Caco-2 (cell line): Measurements from ENCODE around the gene IRF4. TPM values are rescaled to one million over a fixed set of nuclear protein-coding genes. Genes with fewer than 3 reads are reported as not detected.

ENCODE experiments used
- BruUV-seq: library from RNA; stranded (reverse); fragments of 400-500 nt; replicated peaks from 2 replicates; lab custom pipeline; 2021; lab: Mats Ljungman, UMichigan
- CTCF ChIA-PET: fragments of 300-600 bp; sonication (Branson Sonifier 250); formaldehyde crosslinking; loops from one replicate; lab custom pipeline; 2022; ENCODE audit warnings: antibody characterized with exemption; lab: Charles Lee
- POLR2A ChIA-PET: fragments of 300-600 bp; sonication (Branson Sonifier 250); formaldehyde crosslinking; loops from one replicate; lab custom pipeline; 2022; ENCODE audit warnings: antibody characterized with exemption; lab: Charles Lee
- DNase-seq, 2 experiments: peaks; one replicate each; pipeline versions ENCODE4 v3.0.0 to v3.0.0-alpha.2; 2020 to 2022
- H3K27me3 ChIP-seq: replicated peaks from 2 replicates; pipeline ENCODE4 v1.6.0; 2011; ENCODE audit warnings: low read length; ENCODE audit not compliant: control insufficient read depth, insufficient read depth
- H3K36me3 ChIP-seq: 2 replicates; pipeline ENCODE4 v1.5.1; 2011; ENCODE audit warnings: low read length; ENCODE audit not compliant: control insufficient read depth, insufficient read depth
- H3K4me1 ChIP-seq: fragments of 250-450 bp; sonication (Bioruptor Pico); 2 replicates; pipeline ENCODE4 v1.5.1; 2020; ENCODE audit warnings: mild to moderate bottlenecking
- H3K4me3 ChIP-seq: 2 replicates; pipeline ENCODE4 v1.5.1; 2011; ENCODE audit warnings: low read depth, mild to moderate bottlenecking, control low read depth, low read length
- H3K9me3 ChIP-seq: fragments of 250-450 bp; sonication (Bioruptor Pico); 2 replicates; pipeline ENCODE4 v1.5.1; 2020; ENCODE audit warnings: mild to moderate bottlenecking, moderate library complexity
- H3K27ac Mint-ChIP-seq: one replicate; pipeline ENCODE4 v1.8.0; 2022; ENCODE audit warnings: mixed read lengths; ENCODE audit not compliant: unreplicated experiment
- H3K27me3 Mint-ChIP-seq: one replicate; pipeline ENCODE4 v1.8.0; 2022; ENCODE audit warnings: mixed read lengths; ENCODE audit not compliant: insufficient read depth, unreplicated experiment
- H3K36me3 Mint-ChIP-seq: one replicate; pipeline ENCODE4 v1.8.0; 2022; ENCODE audit warnings: mild to moderate bottlenecking, mixed read lengths; ENCODE audit not compliant: insufficient read depth, unreplicated experiment
- H3K4me1 Mint-ChIP-seq: one replicate; pipeline ENCODE4 v1.8.0; 2022; ENCODE audit warnings: low read depth, mixed read lengths; ENCODE audit not compliant: unreplicated experiment
- H3K4me3 Mint-ChIP-seq: one replicate; pipeline ENCODE4 v1.8.0; 2022; ENCODE audit warnings: mild to moderate bottlenecking, moderate library complexity, mixed read lengths; ENCODE audit not compliant: unreplicated experiment
- H3K9me3 Mint-ChIP-seq: one replicate; pipeline ENCODE4 v1.8.0; 2022; ENCODE audit warnings: mixed read lengths; ENCODE audit not compliant: unreplicated experiment
- CTCF ChIP-seq, 2 experiments: fragments of 200-600 bp in 1 of 2; IDR thresholded peaks; 1 replicate in 1 of 2; 2 replicates in 1 of 2; pipeline versions ENCODE4 v1.5.1 to v1.8.0; 2011 to 2022; ENCODE audit warnings: antibody characterized with exemption in 1 of 2, control low read depth in 1 of 2, inconsistent platforms in 1 of 2, low read depth in 1 of 2, low read length in 1 of 2, mild to moderate bottlenecking in 1 of 2, moderate library complexity in 1 of 2; ENCODE audit not compliant: insufficient read depth in 1 of 2, severe bottlenecking in 1 of 2, unreplicated experiment in 1 of 2
- intact Hi-C: fragments of 100-400 bp; cut with micrococcal nuclease; formaldehyde crosslinking; loops from one replicate; pipeline ENCODE4 v1.10.0; 2022; ENCODE audit not compliant: unreplicated experiment
- total RNA-seq: library from RNA; stranded (reverse); gene quantifications from 2 replicates; pipeline ENCODE4 v1.2.3, GENCODE V29; 2022

The IRF4 gene
- total RNA-seq, 1 experiment from 2014 or later, result not detected

GRCh38 chr6:401239-401993 lies 9.9 kb downstream of the IRF4 start:
- no peak overlapping the region for H3K4me3 Mint-ChIP-seq
- intact Hi-C loops, result no loop called here
- no peaks in the 10 kb centered on the region for H3K9me3 ChIP-seq
- H3K4me1 ChIP-seq, result no peaks in the 10 kb centered on the region
- H3K27me3 ChIP-seq, result no peaks in the 10 kb centered on the region
- H3K36me3 ChIP-seq, result no peaks in the 10 kb centered on the region; the same call in 1 of the 2 replicates
- TF ChIP-seq CTCF (IDR thresholded peaks at IDR 0.05; ENCODE audit: insufficient read depth in 1 of 2, low read depth in 1 of 2, low read length in 1 of 2, severe bottlenecking in 1 of 2, unreplicated experiment in 1 of 2), result no peak
- no peak for DNase-seq
- no peaks in the 10 kb centered on the region for H3K36me3 Mint-ChIP-seq
- H3K4me3 ChIP-seq, result no peak overlapping the region
- H3K4me1 Mint-ChIP-seq, result no peaks in the 10 kb centered on the region
- peaks cover 17% of the 10 kb centered on the region for H3K27me3 Mint-ChIP-seq
- CTCF ChIA-PET, result no interaction called here
- POLR2A ChIA-PET, result no interaction called here
- no peaks in the 10 kb centered on the region for H3K9me3 Mint-ChIP-seq
- no TSS peak for BruUV-seq
- no peak overlapping the region for H3K27ac Mint-ChIP-seq

- Mint-ChIP-seq H3K36me3 (no peaks in the 10 kb centered on the region), H3K4me3 (no peak overlapping the region), H3K27ac (no peak overlapping the region), H3K27me3 (peaks cover 17% of the 10 kb centered on the region), H3K9me3 (no peaks in the 10 kb centered on the region), H3K4me1 (no peaks in the 10 kb centered on the region)
- DNase-seq, result no peak
- TF ChIP-seq CTCF (IDR thresholded peaks at IDR 0.05; ENCODE audit: insufficient read depth in 1 of 2, low read depth in 1 of 2, low read length in 1 of 2, severe bottlenecking in 1 of 2, unreplicated experiment in 1 of 2), result no peak
- Histone ChIP-seq H3K4me1 (no peaks in the 10 kb centered on the region), H3K36me3 (no peaks in the 10 kb centered on the region; the same call in 1 of the 2 replicates), H3K4me3 (no peak overlapping the region), H3K27me3 (no peaks in the 10 kb centered on the region), H3K9me3 (no peaks in the 10 kb centered on the region)
- intact Hi-C loops, result no loop called here
- POLR2A ChIA-PET, result no interaction called here
- BruUV-seq, result no TSS peak
- CTCF ChIA-PET, result no interaction called here
These were observed 10.6 kb downstream of the IRF4 start for GRCh38 chr6:401994-402640.

GRCh38 chr6:402901-403658 lies 11.5 kb downstream of the IRF4 start:
- Mint-ChIP-seq H3K9me3 (no peaks in the 10 kb centered on the region), H3K27me3 (peaks cover 13% of the 10 kb centered on the region), H3K27ac (no peak overlapping the region), H3K4me3 (no peak overlapping the region), H3K36me3 (no peaks in the 10 kb centered on the region), H3K4me1 (no peaks in the 10 kb centered on the region)
- POLR2A ChIA-PET, result no interaction called here
- H3K9me3 ChIP-seq, result no peaks in the 10 kb centered on the region
- no peak overlapping the region for H3K4me3 ChIP-seq
- TF ChIP-seq CTCF (IDR thresholded peaks at IDR 0.05; ENCODE audit: insufficient read depth in 1 of 2, low read depth in 1 of 2, low read length in 1 of 2, severe bottlenecking in 1 of 2, unreplicated experiment in 1 of 2), result no peak
- DNase-seq, result no peak
- H3K36me3 ChIP-seq, result no peaks in the 10 kb centered on the region; the same call in 1 of the 2 replicates
- H3K27me3 ChIP-seq, result no peaks in the 10 kb centered on the region
- intact Hi-C loops, result no loop called here
- CTCF ChIA-PET, result no interaction called here
- no TSS peak for BruUV-seq
- H3K4me1 ChIP-seq, result no peaks in the 10 kb centered on the region
